Measurements from ENCODE around the gene CD2.

The CD2 gene

GRCh38 chr1:116769561-116769977, 15.3 kb downstream of the CD2 start:
- no peak for TF ChIP-seq CTCF (IDR thresholded peaks at IDR 0.05; ENCODE audit: low read depth, low read length)
- no peak overlapping the region for H3K4me3 ChIP-seq (ENCODE audit: low read depth, low read length)

GRCh38 chr1:116769994-116770393, 15.8 kb downstream of the CD2 start:
- TF ChIP-seq CTCF (IDR thresholded peaks at IDR 0.05; ENCODE audit: low read depth, low read length): no peak
- no peak overlapping the region for H3K4me3 ChIP-seq (ENCODE audit: low read depth, low read length)

GRCh38 chr1:116770625-116771024, 16.4 kb downstream of the CD2 start:
- H3K4me3 ChIP-seq (ENCODE audit: low read depth, low read length): no peak overlapping the region
- no peak for TF ChIP-seq CTCF (IDR thresholded peaks at IDR 0.05; ENCODE audit: low read depth, low read length)

- no peak overlapping the region for H3K4me3 ChIP-seq (ENCODE audit: low read depth, low read length)
- no peak for TF ChIP-seq CTCF (IDR thresholded peaks at IDR 0.05; ENCODE audit: low read depth, low read length)
Measured at GRCh38 chr1:116771997-116772647, 17.9 kb downstream of the CD2 start.

- no peak overlapping the region for H3K4me3 ChIP-seq (ENCODE audit: low read depth, low read length)
- no peak for TF ChIP-seq CTCF (IDR thresholded peaks at IDR 0.05; ENCODE audit: low read depth, low read length)
Measured at GRCh38 chr1:116772648-116773045, 18.4 kb downstream of the CD2 start.

GRCh38 chr1:116775116-116775752, 21.0 kb downstream of the CD2 start:
- H3K4me3 ChIP-seq (ENCODE audit: low read depth, low read length): no peak overlapping the region
- no peak for TF ChIP-seq CTCF (IDR thresholded peaks at IDR 0.05; ENCODE audit: low read depth, low read length)
